Measurements from ENCODE around the gene NPIPB2.
"Not testable (repeated sequence)": the region's sequence is repeated elsewhere in the genome, so short reads cannot be mapped to it uniquely, and the experiment has no call there.

The NPIPB2 gene

DNA sequence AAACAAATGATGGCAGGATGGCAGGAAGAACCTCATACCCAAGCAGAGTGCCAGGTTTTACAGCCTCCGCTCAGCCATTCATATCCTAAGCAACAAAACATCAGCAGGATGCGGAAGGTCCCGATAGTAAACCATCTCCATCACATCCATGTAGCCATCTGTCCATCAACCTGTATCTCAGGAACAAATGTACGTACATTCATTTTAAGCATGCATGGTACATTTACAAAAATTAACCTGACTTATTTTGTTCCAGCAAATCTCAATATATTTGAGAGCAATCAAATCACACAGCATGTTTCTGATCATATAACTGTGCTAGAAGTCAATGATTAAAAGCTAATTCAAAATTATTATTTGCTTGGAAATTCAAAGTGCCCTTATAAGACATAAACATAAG is at the start of gene NPIPB2:
Gene NPIPB2 (minus strand): TSS at position 101 of the 400 bp plus-strand sequence. CDS start 0 bp downstream, at position 101.
- DNase-seq (ENCODE audit: low read depth in 2 of 2), result not testable (repeated sequence)

DNA sequence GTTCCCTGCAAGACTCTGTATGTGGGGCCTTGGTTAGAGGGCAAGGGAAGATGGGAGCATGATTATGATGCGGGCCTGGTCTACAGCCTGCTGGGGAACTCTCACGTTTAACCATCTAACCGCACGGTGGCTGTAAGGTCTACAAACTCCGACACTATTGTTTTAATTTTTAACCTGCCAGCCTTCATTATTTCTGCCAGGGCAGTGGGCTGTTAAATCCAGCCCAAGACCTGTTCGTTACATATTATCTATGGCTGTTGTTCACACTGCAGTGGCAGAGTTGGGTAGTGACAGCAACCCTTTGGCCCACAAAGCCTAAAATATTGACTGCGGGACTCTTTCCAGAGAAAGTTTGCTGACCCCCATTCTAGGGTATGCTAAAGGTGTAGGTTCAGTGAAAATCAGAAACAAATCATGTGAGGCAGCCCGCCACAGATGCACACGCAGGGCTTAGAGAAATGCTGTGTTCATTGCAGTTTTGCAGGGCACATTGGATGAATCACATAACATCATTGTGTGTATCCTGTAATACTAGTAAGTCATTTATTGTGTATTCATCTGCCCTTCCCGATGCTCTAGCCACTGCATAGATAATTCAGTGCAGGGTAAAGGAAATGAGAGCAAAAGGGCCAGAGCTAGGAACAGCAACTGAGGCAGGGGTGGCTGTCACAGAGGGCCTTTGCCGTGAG is 49.0 kb upstream of the NPIPB2 start:
- DNase-seq (ENCODE audit: low read depth in 2 of 2), result no peak

DNA sequence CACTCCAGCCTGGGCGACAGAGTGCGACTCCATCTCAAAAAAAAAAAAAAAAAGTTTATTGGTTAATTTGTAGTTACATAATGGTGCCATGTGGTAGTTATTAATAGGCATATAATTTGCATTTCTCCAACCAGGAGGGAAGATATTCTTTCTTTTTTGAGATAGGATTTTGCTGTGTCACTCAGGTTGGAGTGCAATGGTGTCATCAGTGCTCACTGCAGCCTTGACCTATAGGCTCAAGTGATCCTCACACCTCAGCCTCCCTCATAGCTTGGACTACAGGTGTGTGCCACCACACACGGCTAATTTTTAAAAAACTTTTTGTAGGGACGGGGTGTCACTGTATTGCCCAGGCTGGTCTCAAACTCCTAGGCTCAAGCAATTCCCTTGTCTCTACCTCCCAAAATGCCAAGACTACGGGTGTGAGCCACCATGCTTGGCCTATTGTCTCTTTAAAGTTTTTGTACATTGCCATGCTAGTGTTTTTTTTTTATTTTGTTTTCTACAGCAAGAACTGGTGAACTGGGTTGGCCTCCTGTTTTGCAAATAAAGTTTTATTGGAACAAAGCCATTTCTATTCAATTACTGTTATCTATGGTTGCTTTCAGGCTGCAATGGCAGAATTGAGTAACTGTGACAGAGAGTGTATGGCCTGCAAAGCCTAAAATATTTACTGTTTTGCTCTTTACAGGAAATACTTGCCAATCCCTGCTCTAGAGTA is 46.6 kb upstream of the NPIPB2 start:
- no peak for DNase-seq (ENCODE audit: low read depth in 2 of 2)

DNA sequence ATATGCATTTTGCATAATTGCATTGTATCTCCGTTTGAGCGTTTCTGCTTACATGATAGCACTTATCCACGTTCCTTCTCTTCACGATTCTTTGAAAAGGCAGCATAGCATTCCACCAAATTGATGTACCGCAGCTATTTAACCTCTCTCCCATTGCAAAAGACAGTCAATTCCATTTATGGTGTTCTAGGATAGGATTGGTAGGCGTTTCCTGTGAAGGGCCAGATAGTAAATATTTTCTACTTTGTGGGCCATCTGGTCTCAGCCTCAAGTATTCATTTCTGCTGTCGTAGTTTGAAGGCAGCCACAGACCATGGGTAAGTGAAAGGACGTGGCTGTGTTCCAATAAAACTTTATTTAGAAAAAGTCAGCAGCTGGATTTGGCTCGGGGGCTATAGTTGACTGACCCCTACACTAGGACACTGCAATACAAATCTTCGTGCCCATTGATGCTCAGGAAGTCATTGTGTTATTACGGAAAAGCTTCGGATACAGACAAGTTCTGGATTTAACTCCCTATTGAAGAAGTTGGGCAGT is 44.7 kb upstream of the NPIPB2 start:
- no peak for DNase-seq (ENCODE audit: low read depth in 2 of 2)

DNA sequence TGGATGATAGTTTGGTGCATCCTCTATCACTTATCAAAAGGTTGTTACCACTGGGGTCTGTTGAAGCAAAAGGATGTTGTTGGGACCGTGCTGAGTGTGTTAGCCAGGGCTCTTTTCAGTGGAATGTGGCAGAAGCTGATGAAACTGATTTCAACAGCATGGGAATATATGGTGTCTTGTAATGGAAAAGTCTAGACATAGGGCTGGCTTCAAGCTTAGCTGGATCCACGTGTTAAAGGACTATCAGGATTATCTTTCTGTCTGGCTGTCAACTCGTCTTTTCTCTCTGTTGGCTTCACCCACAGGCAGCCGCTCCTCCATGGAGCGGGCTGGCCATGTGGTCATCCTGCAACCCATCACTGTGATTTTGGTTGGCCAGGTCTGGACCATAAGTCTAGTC is 43.4 kb upstream of the NPIPB2 start:
- no peak for DNase-seq (ENCODE audit: low read depth in 2 of 2)

DNA sequence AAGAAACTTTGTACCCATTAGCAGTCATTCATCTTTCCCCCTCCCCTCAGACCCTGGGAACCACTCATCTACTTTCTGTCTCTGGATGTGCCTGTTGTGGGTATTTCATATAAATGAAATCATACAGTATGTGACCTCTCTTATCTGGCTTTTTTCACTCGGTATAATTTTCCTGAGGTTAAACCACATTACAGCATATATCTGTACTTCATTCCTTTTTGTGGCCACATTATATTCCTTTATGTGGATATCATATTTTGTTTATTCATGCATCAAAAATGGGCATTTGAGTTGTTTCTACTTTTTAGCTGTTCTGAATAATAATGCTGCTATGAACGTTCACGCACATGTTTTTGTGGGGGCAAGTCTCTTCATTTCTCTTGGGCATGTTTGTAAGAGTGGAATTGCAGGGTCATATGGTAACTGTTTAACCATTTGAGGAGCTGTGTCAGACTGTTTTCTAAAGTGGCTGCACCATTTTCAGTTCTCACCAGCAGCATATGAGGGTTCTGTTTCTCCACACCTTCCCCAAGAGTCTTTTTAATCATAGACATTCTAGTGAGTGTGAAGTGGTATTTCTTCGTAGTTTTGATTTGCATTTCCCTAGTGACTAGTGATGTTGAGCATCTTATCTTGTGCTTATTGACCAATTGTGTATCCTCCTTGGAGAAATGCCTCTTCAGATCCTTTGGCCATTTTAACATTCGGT is 38.4 kb upstream of the NPIPB2 start:
- DNase-seq (ENCODE audit: low read depth in 2 of 2), result no peak

DNA sequence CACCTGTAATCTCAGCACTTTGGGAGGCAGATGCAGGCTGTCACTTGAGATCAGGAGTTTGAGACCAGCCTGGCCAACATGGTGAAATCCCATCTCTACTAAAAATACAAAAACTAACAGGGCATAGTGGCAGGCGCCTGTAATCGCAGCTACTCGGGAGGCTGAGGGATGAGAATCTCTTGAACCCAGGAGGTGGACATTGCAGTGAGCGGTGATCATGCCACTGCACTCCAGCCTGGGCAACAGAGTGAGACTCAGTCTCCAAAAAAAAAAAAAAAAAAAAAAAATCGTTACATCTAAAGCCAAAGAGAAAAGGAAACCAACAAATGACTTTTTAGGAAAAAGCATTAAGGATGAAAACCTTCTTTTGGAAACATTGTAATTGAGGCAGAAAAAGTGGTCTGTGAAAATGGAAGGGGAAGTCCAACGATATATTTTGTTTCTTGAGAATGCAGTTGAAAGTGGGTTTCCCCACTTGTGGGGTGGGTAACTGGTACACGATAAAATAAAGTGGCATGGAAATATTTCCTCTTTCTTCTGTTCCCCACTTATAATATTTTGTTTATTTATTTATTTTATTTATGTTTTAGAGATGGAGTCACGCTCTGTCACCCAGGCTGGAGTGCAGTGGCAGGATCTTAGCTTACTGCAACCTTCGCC is 37.3 kb upstream of the NPIPB2 start:
- DNase-seq (ENCODE audit: low read depth in 2 of 2), result no peak

DNA sequence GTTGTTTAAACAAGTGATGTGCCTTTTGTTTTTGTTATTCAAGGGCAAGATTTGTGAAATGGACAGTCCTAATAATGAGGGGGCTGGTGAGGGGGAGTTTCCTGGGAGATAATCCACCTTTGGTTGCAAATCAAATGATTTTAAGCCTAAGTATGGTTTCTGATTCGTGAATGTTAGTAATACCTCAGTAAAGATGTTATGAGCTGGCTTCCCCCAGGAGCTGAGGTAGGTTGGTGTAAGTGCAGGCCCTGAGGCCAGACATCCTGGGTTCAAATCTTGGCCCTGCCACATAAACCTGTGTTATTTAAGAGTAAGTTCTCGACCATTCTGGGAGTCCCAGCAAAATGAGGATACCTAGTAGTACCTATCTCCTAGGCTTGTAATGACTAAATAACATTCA is 36.2 kb upstream of the NPIPB2 start:
- no peak for DNase-seq (ENCODE audit: low read depth in 2 of 2)

DNA sequence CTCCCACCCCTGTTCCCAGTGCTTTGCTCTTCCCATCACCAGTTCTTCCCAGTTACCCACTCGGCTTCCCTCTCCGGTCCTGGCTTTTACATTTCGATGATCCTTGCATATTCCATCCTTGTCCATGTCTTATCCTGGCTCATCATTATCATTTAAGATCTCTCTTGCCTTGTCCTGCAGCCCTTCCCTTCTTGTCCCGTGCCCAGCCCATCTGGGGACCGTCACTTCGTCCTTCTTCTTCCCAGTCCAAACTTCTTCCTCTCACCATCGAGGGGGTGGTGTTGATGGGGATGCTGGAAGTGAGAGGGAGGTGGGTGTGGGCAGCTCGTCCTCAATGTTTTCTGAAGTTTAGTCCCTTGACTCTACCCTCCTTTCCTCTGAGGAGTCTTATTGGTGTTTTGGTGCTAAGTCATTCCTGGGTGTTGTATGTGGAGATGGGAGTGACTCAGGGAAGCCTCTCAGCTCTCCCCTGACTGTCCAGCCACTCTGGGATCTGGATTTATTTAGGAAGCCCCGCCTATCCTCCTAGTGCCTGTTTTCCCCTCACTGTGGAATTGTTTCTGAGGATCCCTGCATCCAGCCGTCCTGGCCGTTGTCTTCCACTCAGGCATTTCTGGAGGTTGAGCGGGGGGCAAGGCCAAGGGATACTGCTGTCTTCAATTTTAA is 35.7 kb upstream of the NPIPB2 start:
- DNase-seq (ENCODE audit: low read depth in 2 of 2), result no peak

DNA sequence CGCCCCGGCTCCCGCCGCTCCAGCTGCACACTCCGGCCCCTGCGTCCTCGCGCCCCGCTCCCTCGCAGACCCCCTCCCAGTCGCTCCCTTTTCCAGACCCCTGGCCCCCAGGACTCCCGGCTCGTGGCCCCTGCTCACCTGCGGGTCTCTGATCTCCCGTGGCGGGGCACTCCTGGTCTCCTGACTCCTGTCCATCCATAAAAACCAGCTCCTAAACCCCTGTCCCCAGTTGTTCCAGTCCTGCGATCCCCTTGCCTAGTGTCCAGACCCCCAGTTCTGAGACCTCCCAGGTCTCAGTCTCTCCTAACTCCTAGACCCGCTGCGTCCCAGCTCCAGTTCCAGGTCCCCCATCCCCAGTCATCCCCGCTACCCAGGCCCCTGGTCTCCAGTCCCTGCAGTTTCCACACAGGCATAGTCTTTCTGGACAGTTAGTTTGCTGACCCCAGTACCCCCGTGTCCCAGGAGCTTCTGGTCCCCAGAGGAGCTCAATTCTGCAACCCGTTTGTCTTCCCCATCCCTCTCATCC is 35.1 kb upstream of the NPIPB2 start:
- no peak for DNase-seq (ENCODE audit: low read depth in 2 of 2)

DNA sequence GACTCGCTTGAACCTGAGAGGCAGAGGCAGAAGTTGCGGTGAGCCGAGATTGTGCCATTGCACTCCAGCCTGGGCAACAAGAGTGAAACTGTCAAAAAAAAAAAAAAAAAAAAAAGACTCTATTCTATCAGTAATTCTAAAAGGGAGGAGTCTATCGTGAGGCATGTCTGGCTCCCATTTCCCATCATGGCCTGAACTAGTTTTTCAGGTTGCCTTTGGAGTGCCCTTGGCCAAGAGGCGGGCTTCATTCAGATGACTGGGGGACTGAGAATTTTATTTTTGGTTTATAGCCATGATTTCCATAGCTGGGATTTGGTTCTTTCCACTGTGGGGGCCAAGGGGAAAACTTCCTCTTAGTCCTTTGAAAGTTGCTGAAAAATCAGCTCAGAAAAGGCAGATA is 31.2 kb upstream of the NPIPB2 start:
- no peak for DNase-seq (ENCODE audit: low read depth in 2 of 2)

DNA sequence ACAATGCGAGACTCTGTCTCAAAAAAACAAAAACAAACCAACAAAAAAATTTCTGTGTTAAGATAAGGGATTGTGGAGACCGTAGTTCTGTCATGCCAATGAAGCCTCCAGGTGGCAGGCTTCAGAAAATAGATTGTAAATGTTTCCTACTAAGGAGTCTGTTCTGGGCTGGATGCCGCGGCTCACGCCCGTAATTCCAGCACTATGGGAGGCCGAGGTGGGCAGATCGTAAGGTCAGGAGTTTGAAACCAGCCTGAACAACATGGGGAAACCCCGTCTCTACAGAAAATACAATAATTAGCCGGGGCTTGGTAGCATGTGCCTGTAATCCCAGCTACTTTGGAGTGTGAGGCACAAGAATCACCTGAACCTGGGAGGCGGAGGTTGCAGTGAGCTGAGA is 30.3 kb upstream of the NPIPB2 start:
- no peak for DNase-seq (ENCODE audit: low read depth in 2 of 2)

DNA sequence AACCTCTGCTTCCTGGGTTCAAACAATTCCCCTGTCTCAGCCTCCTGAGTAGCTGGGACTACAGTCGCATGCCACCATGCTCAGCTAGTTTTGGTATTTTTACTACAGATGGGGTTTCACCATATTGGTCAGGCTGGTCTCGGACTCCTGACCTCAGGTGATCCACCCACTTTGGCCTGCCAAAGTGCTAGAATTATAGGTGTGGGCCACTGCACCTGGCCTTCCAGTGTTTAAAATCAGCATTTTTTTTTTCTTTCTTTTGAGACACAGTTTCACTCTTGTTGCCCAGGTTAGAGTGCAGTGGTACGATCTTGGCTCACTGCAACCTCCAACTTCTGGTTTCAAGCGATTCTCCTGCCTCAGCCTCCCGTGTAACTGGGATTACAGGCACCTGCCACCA is 28.4 kb upstream of the NPIPB2 start:
- not testable (repeated sequence) for DNase-seq (ENCODE audit: low read depth in 2 of 2)

DNA sequence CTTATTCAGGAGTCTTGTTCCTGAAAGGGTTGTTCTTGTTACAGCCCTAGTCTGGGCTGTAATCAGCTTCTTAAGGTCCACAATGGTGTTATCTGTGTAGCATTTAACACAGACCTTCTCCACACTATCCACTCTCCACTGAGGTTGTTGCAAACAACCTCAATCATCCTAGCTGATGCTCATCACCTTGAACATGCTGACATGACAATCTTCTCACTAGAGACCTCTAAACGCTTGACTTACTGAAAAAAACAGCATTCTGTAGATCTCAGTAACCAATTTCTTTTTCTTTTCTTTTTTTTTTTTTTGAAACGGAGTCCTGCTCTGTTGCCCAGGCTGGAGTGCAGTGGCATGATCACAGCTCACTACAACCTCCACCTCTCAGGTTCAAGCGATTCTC is 26.7 kb upstream of the NPIPB2 start:
- DNase-seq (ENCODE audit: low read depth in 2 of 2), result no peak

DNA sequence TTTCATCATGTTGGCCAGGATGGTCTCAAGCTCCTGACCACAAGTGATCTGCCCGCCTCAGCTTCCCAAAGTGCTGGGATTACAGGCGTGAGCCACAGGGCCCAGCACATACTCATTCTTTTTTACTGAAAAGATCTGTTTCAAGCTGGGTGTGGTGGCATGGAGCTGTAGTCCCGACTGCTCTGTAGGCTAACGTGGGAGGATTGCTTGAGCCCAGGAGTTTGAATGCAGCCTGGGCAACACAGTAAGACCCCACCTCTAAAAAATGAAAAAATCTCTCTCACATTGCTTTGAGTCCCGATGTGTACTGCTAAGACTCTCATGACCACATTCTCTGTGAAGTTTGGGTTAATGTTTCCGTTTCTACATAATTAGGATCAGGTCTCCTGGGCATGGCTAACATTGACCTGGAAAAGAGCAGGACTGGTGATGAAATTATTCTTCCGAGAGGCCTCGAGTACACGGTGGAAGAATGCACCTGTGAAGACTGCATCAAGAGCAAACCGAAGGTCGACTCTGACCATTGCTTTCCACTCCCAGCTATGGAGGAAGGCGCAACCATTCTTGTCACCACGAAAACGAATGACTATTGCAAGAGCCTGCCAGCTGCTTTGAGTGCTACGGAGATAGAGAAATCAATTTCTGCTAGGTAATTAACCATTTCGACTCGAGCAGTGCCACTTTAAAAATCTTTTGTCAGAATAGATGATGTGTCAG is 25.5 kb upstream of the NPIPB2 start:
- no peak for DNase-seq (ENCODE audit: low read depth in 2 of 2)

DNA sequence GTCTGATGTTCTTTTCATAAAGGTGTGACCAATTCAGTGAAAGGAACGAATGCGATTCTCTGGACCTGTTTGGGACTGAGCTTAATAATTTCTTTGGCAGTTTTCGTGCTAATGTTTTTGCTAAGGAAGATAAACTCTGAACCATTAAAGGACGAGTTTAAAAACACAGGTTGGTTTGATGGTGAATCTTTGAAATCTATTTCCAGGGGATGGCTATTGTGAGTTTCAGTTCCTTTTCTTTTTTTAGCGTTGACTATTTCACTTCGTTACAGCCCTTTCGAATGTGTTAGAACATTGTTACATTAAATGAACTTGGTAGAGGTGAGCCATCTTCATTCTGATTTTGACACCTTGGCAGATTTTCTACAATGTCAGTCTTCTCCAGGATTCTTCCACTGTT is 24.3 kb upstream of the NPIPB2 start:
- DNase-seq (ENCODE audit: low read depth in 2 of 2), result no peak

DNA sequence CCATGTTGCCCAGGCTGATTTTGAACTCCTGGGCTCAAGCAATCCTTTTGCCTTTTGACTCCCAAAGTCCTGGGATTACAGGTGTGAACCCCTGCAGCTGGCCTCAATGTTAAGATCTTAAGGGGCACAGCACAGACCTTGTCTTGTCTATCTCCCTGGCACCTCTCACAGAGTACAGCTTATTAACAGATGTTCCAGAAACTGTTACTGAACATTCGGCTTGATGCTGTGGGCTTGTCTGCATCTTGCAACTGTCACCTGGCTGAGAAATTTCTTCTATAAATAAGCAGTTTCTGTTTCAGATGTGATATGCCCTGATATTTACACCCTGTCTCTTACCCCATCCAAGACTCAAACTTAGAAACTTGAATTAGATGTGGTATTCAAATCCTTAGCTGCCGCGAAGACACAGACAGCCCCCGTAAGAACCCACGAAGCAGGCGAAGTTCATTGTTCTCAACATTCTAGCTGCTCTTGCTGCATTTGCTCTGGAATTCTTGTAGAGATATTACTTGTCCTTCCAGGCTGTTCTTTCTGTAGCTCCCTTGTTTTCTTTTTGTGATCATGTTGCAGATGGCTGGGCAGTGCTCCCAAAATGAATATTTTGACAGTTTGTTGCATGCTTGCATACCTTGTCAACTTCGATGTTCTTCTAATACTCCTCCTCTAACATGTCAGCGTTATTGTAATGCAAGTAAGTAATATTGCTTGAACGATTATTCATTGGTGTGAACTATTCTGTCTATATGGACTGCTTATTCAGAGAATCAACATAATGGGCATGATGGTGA is 23.1 kb upstream of the NPIPB2 start, which contains the start of gene TNFRSF17:
Gene TNFRSF17 (plus strand): TSS at position 450 of the 791 bp plus-strand sequence. CDS start 115 bp downstream, at position 565.
- DNase-seq (ENCODE audit: low read depth in 2 of 2), result no peak

DNA sequence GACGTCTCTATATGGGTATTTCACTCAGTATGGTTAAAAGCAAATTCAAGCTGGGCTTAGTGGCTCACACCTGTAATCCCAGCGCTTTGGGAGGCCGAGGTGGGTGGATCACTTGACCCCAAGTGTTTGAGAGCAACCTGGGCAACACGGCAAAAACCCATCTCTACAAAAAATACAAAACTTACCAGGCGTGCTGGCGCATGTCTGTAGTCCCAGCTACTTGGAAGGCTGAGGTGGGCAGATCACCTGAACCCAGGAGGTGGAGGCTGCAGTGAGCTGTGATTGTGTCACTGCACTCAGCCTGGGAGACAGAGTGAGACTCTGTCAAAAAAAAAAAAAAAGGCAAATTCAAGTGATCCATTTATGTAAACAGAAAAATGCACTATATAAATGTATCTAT is 21.9 kb upstream of the NPIPB2 start:
- DNase-seq (ENCODE audit: low read depth in 2 of 2), result no peak

DNA sequence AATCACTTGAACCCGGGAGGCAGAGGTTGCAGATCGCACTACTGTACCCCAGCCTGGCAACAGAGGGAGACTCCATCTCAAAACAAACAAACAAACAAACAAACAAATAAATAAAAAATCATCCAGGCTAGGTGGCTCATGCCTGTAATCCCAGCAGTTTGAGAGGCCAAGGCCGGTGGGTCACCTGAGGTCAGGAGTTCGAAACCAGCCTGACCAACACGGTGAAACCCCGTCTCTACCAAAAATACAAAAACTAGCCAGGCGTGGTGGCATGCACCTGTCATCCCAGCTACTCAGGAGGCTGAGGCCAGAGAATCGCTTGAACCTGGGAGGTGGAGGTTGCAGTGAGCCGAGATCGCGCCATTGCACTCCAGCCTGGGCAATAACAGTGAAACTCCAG is 21.1 kb upstream of the NPIPB2 start:
- DNase-seq (ENCODE audit: low read depth in 2 of 2), result not testable (repeated sequence)

DNA sequence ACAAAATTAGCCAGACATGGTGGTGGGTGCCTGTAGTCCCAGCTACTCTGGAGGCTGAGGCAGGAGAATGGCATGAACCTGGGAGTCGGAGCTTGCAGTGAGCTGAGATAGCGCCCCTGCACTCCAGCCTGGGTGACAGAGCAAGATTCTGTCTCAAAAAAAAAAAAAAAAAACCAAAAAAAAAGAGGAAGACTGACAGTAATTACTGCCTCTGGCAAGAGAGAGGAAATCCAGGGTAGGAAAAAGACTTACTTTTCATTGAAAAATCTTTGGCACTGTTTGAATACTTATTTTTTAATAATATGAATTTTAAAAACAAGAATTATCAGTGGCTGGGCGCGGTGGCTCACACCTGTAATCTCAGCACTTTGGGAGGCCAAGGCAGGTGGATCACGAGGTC is 20.6 kb upstream of the NPIPB2 start:
- not testable (repeated sequence) for DNase-seq (ENCODE audit: low read depth in 2 of 2)

Data from activated CD4-positive, alpha-beta T cell treated with anti-CD3 and anti-CD28 coated beads for 24 hours (primary cell).